Prostate gland (tissue), 2 donors: ENCODE measurements around the gene DTX4. TPM values are rescaled to one million over a fixed set of nuclear protein-coding genes. Genes with fewer than 3 reads are reported as not detected.

ENCODE experiments used
- DNase-seq: peaks from one replicate; pipeline ENCODE4 v3.0.0-alpha.2; 2019; ENCODE audit warnings: low spot score
- H3K27ac ChIP-seq, 2 donors: fragments of 200-600 bp; sonication (generic); 2 replicates each; pipeline ENCODE4 v1.5.1; 2017 to 2019
- H3K27me3 ChIP-seq: fragments of 200-600 bp; sonication (generic); replicated peaks from 2 replicates; pipeline ENCODE4 v1.5.1; 2019; ENCODE audit not compliant: insufficient read depth
- H3K36me3 ChIP-seq, 2 donors: fragments of 200-600 bp; sonication (generic); 1 replicate in 1 of 2; 2 replicates in 1 of 2; pipeline versions ENCODE4 v1.5.1 to v1.8.1; 2017 to 2019
- H3K4me1 ChIP-seq: fragments of 200-600 bp; sonication (generic); replicated peaks from 2 replicates; pipeline ENCODE4 v1.5.1; 2019
- H3K4me3 ChIP-seq, 2 donors: fragments of 200-600 bp; sonication (generic); 2 replicates each; pipeline ENCODE4 v1.5.1; 2017 to 2019
- H3K9me3 ChIP-seq: fragments of 200-600 bp; sonication (generic); 2 replicates; pipeline ENCODE4 v1.5.1; 2017
- POLR2A ChIP-seq: fragments of 450-650 bp; IDR thresholded peaks from one replicate; pipeline ENCODE4 v1.6.1; 2016; ENCODE audit warnings: antibody characterized with exemption, mild to moderate bottlenecking
- POLR2AphosphoS5 ChIP-seq: sonication (generic); formaldehyde crosslinking; IDR thresholded peaks from one replicate; pipeline ENCODE4 v1.6.1; 2017; ENCODE audit warnings: antibody characterized with exemption
- WGBS: methylation state at CpG from one replicate; pipeline ENCODE4 v1.1.5; 2018; 5-methylcytosine and 5-hydroxymethylcytosine counted together
- intact Hi-C: fragments of 100-400 bp; cut with DNase I; formaldehyde crosslinking; loops from one replicate; pipeline ENCODE4 v1.14.2; 2022
- total RNA-seq, 2 donors: library from RNA; depleted of rRNA; stranded (reverse); fragments of >200 nt; gene quantifications; one replicate each; pipeline ENCODE4 v1.1.0, GENCODE V29; 2016
- TF ChIP-seq, protein P1 (sequence below), 4 experiments: fragments of 200-600 bp in 2 of 4; fragments of 450-650 bp in 2 of 4; sonication (generic) in 2 of 4; IDR thresholded peaks; 1 replicate in 3 of 4; 2 replicates in 1 of 4; pipeline ENCODE4 v1.5.1; 2016 to 2019; ENCODE audit warnings: antibody characterized with exemption in 4 of 4, mild to moderate bottlenecking in 2 of 4, moderate library complexity in 2 of 4

Gene DTX4
- total RNA-seq, 2 donors from 2014 or later: 6.9 to 10.7 TPM

DNA sequence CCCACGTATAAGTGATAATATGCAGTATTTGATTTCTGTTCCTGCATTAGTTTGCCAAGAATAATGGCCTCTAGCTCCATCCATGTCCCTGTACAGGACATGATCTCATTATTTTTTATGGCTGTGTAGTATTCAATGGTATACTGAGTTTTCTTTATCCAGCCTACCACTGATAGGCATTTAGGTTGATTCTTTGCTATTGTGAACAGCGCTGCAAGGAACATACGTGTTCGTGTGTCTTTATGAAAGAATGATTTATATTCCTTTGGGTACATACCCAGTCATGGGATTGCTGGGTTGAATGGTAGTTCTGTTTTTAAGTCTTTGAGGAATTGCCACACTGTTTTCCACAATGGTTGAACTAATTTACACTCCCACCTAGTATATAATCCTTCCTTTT, 30.7 kb upstream of the DTX4 start:
- TF ChIP-seq, protein P1, sequence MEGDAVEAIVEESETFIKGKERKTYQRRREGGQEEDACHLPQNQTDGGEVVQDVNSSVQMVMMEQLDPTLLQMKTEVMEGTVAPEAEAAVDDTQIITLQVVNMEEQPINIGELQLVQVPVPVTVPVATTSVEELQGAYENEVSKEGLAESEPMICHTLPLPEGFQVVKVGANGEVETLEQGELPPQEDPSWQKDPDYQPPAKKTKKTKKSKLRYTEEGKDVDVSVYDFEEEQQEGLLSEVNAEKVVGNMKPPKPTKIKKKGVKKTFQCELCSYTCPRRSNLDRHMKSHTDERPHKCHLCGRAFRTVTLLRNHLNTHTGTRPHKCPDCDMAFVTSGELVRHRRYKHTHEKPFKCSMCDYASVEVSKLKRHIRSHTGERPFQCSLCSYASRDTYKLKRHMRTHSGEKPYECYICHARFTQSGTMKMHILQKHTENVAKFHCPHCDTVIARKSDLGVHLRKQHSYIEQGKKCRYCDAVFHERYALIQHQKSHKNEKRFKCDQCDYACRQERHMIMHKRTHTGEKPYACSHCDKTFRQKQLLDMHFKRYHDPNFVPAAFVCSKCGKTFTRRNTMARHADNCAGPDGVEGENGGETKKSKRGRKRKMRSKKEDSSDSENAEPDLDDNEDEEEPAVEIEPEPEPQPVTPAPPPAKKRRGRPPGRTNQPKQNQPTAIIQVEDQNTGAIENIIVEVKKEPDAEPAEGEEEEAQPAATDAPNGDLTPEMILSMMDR (IDR thresholded peaks at IDR 0.05): no peak
- no peak for TF ChIP-seq POLR2A
- no peak for TF ChIP-seq POLR2AphosphoS5
- Histone ChIP-seq H3K27me3 (no peaks in the 10 kb centered on the region), H3K27ac (no peak overlapping the region), H3K36me3 (no peaks in the 10 kb centered on the region), H3K9me3 (no peaks in the 10 kb centered on the region), H3K4me1 (peaks cover 5% of the 10 kb centered on the region), H3K4me3 (no peak overlapping the region)
- WGBS: 94% methylated on average over 4 of the region's 4 CpGs
- intact Hi-C loops: loop anchor here (5.0 to 10.0 kb wide), 3 partner anchors 564 to 1716 kb away; partner anchors contain the start of genes LPXN, SLC43A3, STX3 and ZFP91
- no peak for DNase-seq

DNA sequence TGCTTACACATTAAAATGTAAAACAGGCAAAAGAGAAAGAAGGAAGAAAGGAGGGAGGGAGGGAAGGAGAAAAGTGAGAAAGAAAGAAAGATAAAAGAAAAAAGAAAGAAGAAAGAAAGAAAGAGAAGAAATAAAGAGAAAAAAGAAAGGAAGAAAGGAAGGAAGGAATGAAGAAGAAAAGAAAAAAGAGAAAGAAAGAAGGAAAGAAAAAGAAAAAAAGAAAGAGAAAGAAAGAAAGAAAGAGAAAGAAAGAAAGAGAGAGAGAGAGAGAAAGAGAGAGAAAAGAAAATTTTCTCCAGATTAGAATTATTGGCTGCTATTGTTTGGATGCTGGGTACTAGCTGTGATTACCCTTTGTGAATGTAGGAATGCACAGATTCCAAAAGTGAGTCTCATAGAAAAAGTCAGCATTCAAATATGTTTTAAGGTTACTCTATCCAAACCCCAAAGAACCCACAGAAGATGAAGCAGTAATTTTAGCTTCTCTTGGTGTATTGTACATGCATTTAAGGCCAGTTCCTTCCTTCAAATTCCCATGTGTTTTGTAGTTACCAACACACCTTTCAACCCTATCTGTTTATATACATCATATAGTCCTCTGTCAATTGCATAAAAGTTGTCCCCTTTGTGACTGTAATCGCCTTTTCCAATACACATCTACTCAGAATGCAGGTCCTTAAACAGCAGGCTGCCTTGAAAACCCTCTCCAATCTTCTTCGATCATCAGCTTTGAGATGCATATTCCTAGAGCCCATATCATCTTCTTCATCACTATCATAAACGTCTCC, 30.1 kb upstream of the DTX4 start:
- intact Hi-C loops: loop anchor here (5.0 to 10.0 kb wide), 3 partner anchors 565 to 1717 kb away; partner anchors contain the start of genes LPXN, SLC43A3, STX3 and ZFP91
- H3K27me3 ChIP-seq: no peaks in the 10 kb centered on the region
- H3K4me1 ChIP-seq: peaks cover 5% of the 10 kb centered on the region
- H3K36me3 ChIP-seq: no peaks in the 10 kb centered on the region
- 3% methylated on average over 3 of the region's 3 CpGs for WGBS
- H3K27ac ChIP-seq: peak overlapping the region; percentile 90 to 95
- no peak for DNase-seq
- TF ChIP-seq POLR2AphosphoS5 (no peak), POLR2A (no peak)
- TF ChIP-seq, protein P1 (IDR thresholded peaks at IDR 0.05): no peak
- peak overlapping the region; percentile 64 to 77 for H3K4me3 ChIP-seq
- no peaks in the 10 kb centered on the region for H3K9me3 ChIP-seq

DNA sequence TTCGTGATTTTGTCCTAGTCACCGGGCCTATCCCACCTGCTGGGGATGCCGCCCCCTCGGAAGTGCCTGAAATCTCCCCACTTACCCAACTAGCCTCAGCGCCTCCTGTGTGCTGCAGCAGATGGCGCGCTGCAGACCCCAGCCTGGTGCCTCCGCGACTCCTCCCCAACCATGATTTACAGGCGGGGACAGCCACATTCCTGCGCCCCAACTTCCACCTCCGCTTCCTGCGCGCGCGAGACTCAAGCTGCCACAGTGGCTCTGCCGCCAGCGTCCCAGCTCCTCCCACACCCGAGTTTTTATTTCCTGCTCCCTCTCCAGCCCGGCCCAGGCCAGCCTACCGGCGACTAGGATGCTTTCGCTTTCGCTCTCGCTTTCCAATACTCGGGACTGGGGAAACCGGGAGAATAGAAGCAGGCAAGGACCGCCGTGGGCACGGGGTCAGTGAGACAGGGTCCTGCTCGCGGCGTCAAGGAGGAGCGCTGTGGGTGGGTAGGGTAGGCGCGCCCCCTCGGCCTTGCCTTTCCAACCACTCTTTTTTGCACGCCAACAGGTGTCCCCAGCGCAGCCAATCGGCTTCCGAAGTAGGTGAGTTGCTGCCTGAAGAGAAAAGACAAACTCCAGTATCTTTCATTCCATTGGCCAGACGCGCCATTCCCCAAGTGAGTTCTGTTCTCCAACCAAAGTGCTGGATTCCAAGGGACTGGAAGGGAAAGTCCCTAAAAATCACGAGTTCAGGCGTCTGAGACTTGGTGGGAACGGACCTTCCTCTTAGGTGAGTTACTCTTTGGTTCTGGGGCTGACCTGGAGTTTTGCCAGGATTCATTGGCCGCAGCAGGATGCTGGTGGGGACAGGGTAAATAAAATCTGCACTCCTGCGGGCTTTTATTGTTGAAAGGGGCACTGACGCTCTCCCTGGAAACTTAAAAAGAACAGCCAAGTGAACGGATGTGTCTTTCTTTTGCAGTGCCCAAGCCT, 29.1 kb upstream of the DTX4 start, which contains the start of gene FAM111A:
FAM111A (plus strand) TSS at position 327 of the 978 bp plus-strand sequence. CDS start 6,017 bp downstream, outside the sequence.
- H3K27me3 ChIP-seq: no peaks in the 10 kb centered on the region
- H3K4me3 ChIP-seq: peak within 1 kb of the TSS; percentile 64 to 77
- WGBS: under 1% methylated on average over 50 of the region's 50 CpGs
- H3K9me3 ChIP-seq: no peaks in the 10 kb centered on the region
- H3K27ac ChIP-seq: peak within 1 kb of the TSS; percentile 90 to 95
- intact Hi-C loops: loop anchor here (5.0 to 10.0 kb wide), 3 partner anchors 566 to 1718 kb away; partner anchors contain the start of genes LPXN, SLC43A3, STX3 and ZFP91
- DNase-seq: peak; percentile 90
- TF ChIP-seq, protein P1 (IDR thresholded peaks at IDR 0.05): peak in 2 of 4 experiments; percentile 10 to 13
- TF ChIP-seq POLR2AphosphoS5 (peak; percentile 55), POLR2A (peak; percentile 32)
- no peaks in the 10 kb centered on the region for H3K36me3 ChIP-seq
- peaks cover 5% of the 10 kb centered on the region for H3K4me1 ChIP-seq

DNA sequence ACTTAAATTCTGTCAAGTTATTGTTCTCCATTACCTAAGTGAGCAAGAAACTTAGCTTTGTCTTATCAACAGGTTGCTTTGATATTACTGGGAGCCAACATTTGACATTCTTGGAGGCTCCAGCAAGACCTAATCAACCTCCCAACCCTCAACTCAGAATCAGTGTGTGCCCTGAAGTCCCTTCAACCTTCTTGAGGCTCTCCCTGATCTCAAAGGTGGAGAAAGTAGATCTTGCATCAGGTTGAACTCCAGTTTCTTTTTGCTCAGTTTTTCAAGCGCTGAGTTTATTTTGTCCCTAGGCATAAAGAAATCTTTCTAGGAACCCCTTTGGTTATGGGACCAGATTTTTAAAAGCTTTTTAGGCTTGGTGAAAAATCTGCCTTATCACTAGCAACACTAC, 27.8 kb upstream of the DTX4 start:
- WGBS: 92% methylated on average over 1 of the region's 1 CpG
- DNase-seq: no peak
- Histone ChIP-seq H3K4me3 (peak overlapping the region; percentile 39 to 77), H3K9me3 (no peaks in the 10 kb centered on the region), H3K27ac (peak overlapping the region; percentile 90 to 95), H3K36me3 (no peaks in the 10 kb centered on the region), H3K27me3 (no peaks in the 10 kb centered on the region), H3K4me1 (peaks cover 5% of the 10 kb centered on the region)
- TF ChIP-seq POLR2AphosphoS5: no peak
- TF ChIP-seq, protein P1 (IDR thresholded peaks at IDR 0.05): no peak
- TF ChIP-seq POLR2A: no peak
- intact Hi-C loops: loop anchor here (5.0 to 10.0 kb wide), 3 partner anchors 567 to 1719 kb away; partner anchors contain the start of genes LPXN, SLC43A3, STX3 and ZFP91
